ENCODE results near the gene STAG1.
A peak's percentile ranks its signal among the peaks of the same experiment; 100 is the strongest.
"Not testable (repeated sequence)": the region's sequence is repeated elsewhere in the genome, so short reads cannot be mapped to it uniquely, and the experiment has no call there.

STAG1 gene

GRCh38 chr3:136595913-136596697 is 156.1 kb downstream of the STAG1 start:
- Mint-ChIP-seq H3K27ac (no peak overlapping the region), H3K9me3 (no peaks in the 10 kb centered on the region), H3K4me3 (no peak overlapping the region), H3K36me3 (ENCODE audit: low read depth) (peaks cover 10% of the 10 kb centered on the region), H3K4me1 (peaks cover 22% of the 10 kb centered on the region), H3K27me3 (no peaks in the 10 kb centered on the region)
- no peak for DNase-seq
- ATAC-seq, result peak; percentile 40

- no peak overlapping the region for H3K4me3 Mint-ChIP-seq
- H3K27ac Mint-ChIP-seq, result no peak overlapping the region
- no peaks in the 10 kb centered on the region for H3K27me3 Mint-ChIP-seq
- DNase-seq (no peak), ATAC-seq (no peak)
- no peaks in the 10 kb centered on the region for H3K4me1 Mint-ChIP-seq
- H3K36me3 Mint-ChIP-seq (ENCODE audit: low read depth), result peaks cover 25% of the 10 kb centered on the region
- no peaks in the 10 kb centered on the region for H3K9me3 Mint-ChIP-seq
Observed at GRCh38 chr3:136586580-136586979, 165.6 kb downstream of the STAG1 start.

GRCh38 chr3:136584728-136585127 is 167.4 kb downstream of the STAG1 start:
- H3K36me3 Mint-ChIP-seq (ENCODE audit: low read depth), result peaks cover 29% of the 10 kb centered on the region
- DNase-seq (no peak), ATAC-seq (no peak)
- H3K9me3 Mint-ChIP-seq, result no peaks in the 10 kb centered on the region
- H3K27ac Mint-ChIP-seq, result no peak overlapping the region
- no peaks in the 10 kb centered on the region for H3K4me1 Mint-ChIP-seq
- no peak overlapping the region for H3K4me3 Mint-ChIP-seq
- no peaks in the 10 kb centered on the region for H3K27me3 Mint-ChIP-seq

- Mint-ChIP-seq H3K9me3 (no peaks in the 10 kb centered on the region), H3K27ac (no peak overlapping the region), H3K27me3 (no peaks in the 10 kb centered on the region), H3K4me1 (no peaks in the 10 kb centered on the region), H3K36me3 (ENCODE audit: low read depth) (peaks cover 29% of the 10 kb centered on the region), H3K4me3 (no peak overlapping the region)
- ATAC-seq, result no peak
- DNase-seq, result no peak
Observed at GRCh38 chr3:136583823-136584222, 168.4 kb downstream of the STAG1 start.

DNA sequence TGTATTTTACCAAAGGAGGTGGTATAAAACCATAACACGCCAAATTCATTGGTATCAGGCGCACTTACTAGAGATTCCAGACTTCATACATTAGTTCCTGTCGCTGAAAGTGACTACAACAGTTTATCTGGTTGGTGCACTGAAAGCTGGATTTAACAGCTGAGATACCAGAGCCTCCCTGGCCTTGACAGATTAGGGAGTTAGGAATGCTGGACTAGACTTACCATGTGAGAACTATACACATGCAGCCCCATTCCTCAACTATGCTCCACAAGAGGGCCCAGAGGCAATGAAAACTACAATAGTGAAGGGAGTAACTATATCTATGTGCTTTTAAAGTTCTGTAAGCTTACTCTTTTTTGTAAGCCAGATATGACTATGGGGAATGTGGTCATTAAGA is 174.4 kb downstream of the STAG1 start:
- Mint-ChIP-seq H3K4me3 (no peak overlapping the region), H3K27me3 (no peaks in the 10 kb centered on the region), H3K9me3 (no peaks in the 10 kb centered on the region), H3K36me3 (ENCODE audit: low read depth) (peaks cover 26% of the 10 kb centered on the region), H3K4me1 (no peaks in the 10 kb centered on the region), H3K27ac (no peak overlapping the region)
- DNase-seq, result no peak
- ATAC-seq, result no peak

DNA sequence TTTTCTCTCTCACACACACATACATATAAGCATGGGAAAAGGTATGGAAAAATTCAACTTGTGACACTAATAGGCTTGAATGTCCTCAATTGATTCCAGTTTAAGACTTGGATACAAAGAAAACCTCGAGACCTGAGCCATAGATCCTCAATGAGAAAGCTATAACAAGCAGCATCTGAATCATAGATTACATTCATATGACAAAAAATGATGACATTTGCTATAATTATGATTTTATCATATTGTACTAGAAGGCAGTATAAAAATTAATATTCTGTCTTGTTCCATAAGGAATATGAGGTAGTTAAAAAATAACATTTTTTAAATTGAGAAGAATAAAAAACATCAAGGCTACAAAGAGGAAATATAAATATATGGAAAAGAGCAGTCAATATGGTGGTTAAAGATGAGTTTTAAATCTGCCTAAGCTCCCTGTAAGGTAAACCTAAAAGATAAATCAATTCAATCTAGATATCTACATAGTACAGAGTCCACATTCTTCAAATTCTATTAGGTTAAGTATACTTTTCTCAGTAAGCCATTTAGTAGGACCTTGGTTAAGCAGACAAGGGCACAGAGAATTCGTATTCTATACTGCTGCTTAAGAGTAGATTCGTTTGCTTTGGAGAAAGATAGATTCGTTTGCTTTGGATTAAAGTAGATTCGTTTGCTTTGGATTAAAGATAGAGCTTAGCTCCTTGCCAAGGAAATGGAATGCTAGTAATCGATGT is 175.7 kb downstream of the STAG1 start:
- peaks cover 28% of the 10 kb centered on the region for H3K36me3 Mint-ChIP-seq (ENCODE audit: low read depth)
- ATAC-seq, result no peak
- no peak overlapping the region for H3K4me3 Mint-ChIP-seq
- no peaks in the 10 kb centered on the region for H3K9me3 Mint-ChIP-seq
- H3K27ac Mint-ChIP-seq, result no peak overlapping the region
- H3K4me1 Mint-ChIP-seq, result no peaks in the 10 kb centered on the region
- no peak for DNase-seq
- H3K27me3 Mint-ChIP-seq, result no peaks in the 10 kb centered on the region

DNA sequence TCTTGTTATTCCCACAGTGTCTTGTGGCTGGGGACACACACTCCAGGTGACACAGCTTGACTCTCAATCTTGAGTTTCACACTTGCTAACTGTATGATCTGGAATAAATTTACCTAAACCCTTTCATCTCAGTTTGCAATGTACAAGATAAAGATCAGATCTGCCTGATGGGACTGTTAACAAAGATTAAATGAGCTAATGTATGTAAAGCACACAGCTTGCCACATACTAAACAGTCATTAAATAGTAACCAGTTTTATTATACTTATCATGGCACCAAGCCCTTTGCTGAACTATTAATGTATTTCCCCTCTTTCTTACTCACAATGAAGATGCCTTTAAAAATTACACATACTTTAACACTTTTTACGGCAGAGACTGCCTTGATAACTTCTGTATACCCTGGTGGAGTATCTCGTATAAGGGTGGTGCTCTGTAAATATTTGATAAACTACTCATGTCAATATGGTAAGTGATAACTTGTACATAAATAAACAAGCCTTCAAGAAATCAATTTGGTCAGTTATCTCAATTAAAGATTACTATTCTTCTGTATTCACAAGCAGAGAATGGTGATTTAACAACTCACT is 184.5 kb downstream of the STAG1 start:
- no peak overlapping the region for H3K27ac Mint-ChIP-seq
- H3K4me1 Mint-ChIP-seq, result no peaks in the 10 kb centered on the region
- H3K9me3 Mint-ChIP-seq, result no peaks in the 10 kb centered on the region
- DNase-seq (no peak), ATAC-seq (no peak)
- H3K36me3 Mint-ChIP-seq (ENCODE audit: low read depth), result peaks cover 41% of the 10 kb centered on the region
- no peaks in the 10 kb centered on the region for H3K27me3 Mint-ChIP-seq
- no peak overlapping the region for H3K4me3 Mint-ChIP-seq

DNA sequence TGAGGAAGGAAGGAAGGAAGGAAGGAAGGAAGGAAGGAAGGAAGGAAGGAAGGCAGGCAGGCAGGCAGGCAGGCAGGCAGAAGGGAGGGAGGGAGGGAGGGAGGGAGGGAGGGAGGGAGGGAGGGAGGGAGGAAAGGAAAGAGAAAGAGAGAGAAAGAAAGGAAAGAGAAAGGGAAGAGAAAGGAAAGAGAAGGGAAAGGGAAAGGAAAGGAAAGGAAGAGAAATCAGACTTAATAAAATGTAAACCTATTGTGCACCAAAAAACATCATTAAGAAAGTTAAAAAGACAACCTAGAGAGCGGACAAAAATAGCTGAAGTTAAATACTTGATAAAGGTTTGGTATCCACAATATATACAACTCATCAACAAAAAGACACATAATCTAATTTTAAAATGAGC is 187.2 kb downstream of the STAG1 start:
- not testable (repeated sequence) for ATAC-seq, H3K9me3 Mint-ChIP-seq, H3K4me1 Mint-ChIP-seq, H3K27ac Mint-ChIP-seq, H3K4me3 Mint-ChIP-seq, DNase-seq, H3K27me3 Mint-ChIP-seq
- peaks cover 38% of the 10 kb centered on the region for H3K36me3 Mint-ChIP-seq (ENCODE audit: low read depth)

DNA sequence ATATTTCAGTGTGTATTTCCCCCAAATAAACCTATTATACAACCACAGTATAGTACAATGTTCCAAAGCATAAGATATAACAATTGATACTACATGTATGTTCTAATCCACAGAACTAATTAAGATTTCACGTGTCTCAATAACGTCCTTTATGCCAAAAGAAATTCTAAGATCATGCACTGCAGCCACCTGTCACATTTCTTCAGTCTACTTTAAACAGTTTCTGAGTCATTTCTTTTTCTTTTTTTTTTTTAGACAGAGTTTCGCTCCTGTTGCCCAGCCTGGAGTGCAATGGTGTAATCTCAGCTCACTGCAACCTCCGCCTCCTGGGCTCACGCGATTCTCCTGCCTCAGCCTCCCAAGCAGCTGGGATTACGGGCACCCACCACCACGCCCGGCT is 190.2 kb downstream of the STAG1 start:
- peaks cover 29% of the 10 kb centered on the region for H3K36me3 Mint-ChIP-seq (ENCODE audit: low read depth)
- no peak overlapping the region for H3K4me3 Mint-ChIP-seq
- no peak overlapping the region for H3K27ac Mint-ChIP-seq
- no peaks in the 10 kb centered on the region for H3K9me3 Mint-ChIP-seq
- DNase-seq, result no peak
- ATAC-seq, result no peak
- H3K4me1 Mint-ChIP-seq, result no peaks in the 10 kb centered on the region
- no peaks in the 10 kb centered on the region for H3K27me3 Mint-ChIP-seq

DNA sequence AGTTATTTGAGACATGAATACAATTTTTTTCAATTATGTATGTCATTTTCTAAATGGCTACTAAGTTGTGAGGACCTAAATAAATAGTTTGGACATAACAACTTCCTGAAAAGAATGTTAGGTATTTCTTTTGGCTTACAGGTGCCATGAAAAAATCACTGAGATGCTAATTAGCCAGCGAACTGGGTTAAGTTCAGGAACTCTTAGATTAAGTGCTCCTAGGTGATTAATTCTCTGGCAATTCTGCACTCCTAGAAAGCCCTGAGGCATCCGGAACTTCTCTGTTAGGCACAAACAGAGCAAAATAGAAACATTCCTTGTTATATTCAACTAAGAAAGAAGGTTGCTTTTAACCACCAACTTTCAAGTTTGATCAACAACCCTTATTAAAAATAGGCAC is 192.3 kb downstream of the STAG1 start:
- no peak overlapping the region for H3K27ac Mint-ChIP-seq
- no peaks in the 10 kb centered on the region for H3K4me1 Mint-ChIP-seq
- DNase-seq, result no peak
- peaks cover 13% of the 10 kb centered on the region for H3K36me3 Mint-ChIP-seq (ENCODE audit: low read depth)
- no peaks in the 10 kb centered on the region for H3K27me3 Mint-ChIP-seq
- H3K4me3 Mint-ChIP-seq, result no peak overlapping the region
- no peaks in the 10 kb centered on the region for H3K9me3 Mint-ChIP-seq
- ATAC-seq, result no peak

DNA sequence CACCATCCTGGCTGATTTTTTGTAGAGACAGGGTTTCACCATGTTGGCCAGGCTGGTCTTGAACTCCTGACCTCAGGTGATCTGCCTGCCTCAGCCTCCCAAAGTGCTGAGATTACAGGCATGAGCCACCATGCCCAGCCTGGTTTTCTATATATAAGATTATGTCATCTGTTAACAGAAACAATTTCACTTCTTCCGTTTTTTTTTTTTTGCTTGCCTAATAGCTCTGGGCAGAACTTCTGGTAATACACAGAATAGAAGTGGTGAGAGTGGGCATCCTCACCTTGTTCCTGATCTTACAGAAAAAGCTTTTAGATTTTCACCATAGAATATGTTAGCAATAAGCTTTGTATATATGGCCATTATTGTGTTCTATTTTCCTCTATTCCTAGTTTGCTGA is 202.7 kb downstream of the STAG1 start:
- not testable (repeated sequence) for H3K27ac Mint-ChIP-seq, H3K4me3 Mint-ChIP-seq, ATAC-seq, H3K9me3 Mint-ChIP-seq, DNase-seq, H3K27me3 Mint-ChIP-seq
- Mint-ChIP-seq H3K36me3 (ENCODE audit: low read depth) (peaks cover 22% of the 10 kb centered on the region), H3K4me1 (peaks cover 16% of the 10 kb centered on the region)

DNA sequence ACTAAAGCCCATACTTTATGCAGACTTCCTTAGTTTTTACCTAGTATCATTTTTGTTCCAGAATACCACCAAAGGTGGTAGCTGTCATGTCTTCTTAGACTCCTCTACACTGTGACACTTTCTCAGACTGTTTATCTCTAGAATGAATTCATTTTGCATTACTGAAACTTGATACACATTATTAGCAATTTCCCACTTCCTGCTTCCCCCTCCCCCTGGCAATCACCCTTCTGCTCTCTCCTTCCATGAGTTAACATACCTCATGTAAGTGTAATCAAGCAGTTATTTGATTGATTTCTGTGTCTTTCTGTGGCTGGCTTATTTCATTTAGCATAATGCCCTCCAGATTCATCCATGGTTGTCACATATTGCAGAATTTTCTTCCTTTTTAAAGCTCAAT is 204.9 kb downstream of the STAG1 start:
- no peaks in the 10 kb centered on the region for H3K27me3 Mint-ChIP-seq
- ATAC-seq, result no peak
- no peak overlapping the region for H3K4me3 Mint-ChIP-seq
- no peak overlapping the region for H3K27ac Mint-ChIP-seq
- H3K9me3 Mint-ChIP-seq, result no peaks in the 10 kb centered on the region
- peaks cover 13% of the 10 kb centered on the region for H3K4me1 Mint-ChIP-seq
- peaks cover 22% of the 10 kb centered on the region for H3K36me3 Mint-ChIP-seq (ENCODE audit: low read depth)
- DNase-seq, result no peak

DNA sequence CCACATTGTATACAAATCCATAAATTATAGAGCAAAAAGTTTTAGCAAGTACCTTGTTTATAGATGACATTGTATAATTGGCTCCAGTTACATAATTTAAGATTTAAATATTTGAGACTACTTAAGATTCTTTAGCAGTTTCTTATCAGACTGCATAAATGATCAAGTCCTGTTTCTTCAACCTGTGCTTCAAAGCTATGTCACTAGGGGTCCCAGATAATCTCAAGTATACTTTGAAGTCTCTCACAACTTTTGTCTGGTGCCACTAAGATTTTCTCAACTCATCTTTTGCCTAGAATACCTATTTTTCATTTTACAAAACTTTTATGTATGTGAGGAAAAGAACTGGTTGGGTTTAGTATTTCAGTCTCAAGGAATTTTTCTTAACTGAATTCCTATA is 205.5 kb downstream of the STAG1 start:
- H3K4me3 Mint-ChIP-seq, result no peak overlapping the region
- H3K36me3 Mint-ChIP-seq (ENCODE audit: low read depth), result peaks cover 18% of the 10 kb centered on the region
- H3K9me3 Mint-ChIP-seq, result no peaks in the 10 kb centered on the region
- no peaks in the 10 kb centered on the region for H3K27me3 Mint-ChIP-seq
- no peak overlapping the region for H3K27ac Mint-ChIP-seq
- no peak for ATAC-seq
- DNase-seq, result no peak
- H3K4me1 Mint-ChIP-seq, result peaks cover 13% of the 10 kb centered on the region

DNA sequence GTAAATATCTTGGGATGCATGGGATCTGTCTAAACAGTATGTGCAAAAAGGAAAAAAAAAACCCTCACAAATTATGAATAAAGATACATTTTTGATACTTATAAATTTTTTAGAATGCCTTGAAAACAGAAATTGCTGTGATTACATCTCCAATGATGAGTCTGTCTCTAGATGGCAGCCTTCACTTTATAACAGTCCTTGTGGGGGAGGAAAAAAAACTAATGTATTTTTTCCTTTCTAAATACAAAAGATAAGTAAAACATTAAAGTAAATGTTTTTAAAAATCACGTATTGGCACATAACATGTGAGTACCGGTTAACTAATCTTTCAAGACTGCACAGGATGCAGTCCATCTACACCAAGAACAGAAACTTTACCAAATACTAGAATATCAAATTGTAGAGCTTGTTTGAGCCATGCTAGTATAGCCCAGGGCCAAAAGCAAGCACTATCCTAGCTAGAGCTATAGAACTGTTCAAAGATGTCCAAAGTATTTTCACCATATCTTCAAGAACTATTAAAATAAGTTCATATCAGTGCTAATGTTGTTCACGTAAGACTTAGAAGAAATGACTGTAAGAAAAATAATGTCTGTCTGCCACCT is 206.4 kb downstream of the STAG1 start:
- Mint-ChIP-seq H3K4me1 (peaks cover 13% of the 10 kb centered on the region), H3K36me3 (ENCODE audit: low read depth) (peaks cover 18% of the 10 kb centered on the region), H3K9me3 (no peaks in the 10 kb centered on the region), H3K4me3 (no peak overlapping the region), H3K27ac (no peak overlapping the region), H3K27me3 (no peaks in the 10 kb centered on the region)
- DNase-seq (no peak), ATAC-seq (no peak)

GRCh38 chr3:136544532-136544931 is 207.6 kb downstream of the STAG1 start:
- no peak for ATAC-seq
- Mint-ChIP-seq H3K36me3 (ENCODE audit: low read depth) (peaks cover 9% of the 10 kb centered on the region), H3K27me3 (no peaks in the 10 kb centered on the region), H3K9me3 (no peaks in the 10 kb centered on the region), H3K27ac (no peak overlapping the region), H3K4me3 (no peak overlapping the region), H3K4me1 (peaks cover 13% of the 10 kb centered on the region)
- no peak for DNase-seq

Measured in activated naive CD8-positive, alpha-beta T cell treated with anti-CD3 and anti-CD28 coated beads, Interleukin-2, amount 50 U/mL, for 24 hours (primary cell).